Breast epithelium (tissue), 3 donors: ENCODE data around the gene POMZP3.
"Not testable (repeated sequence)": the region's sequence is repeated elsewhere in the genome, so short reads cannot be mapped to it uniquely, and the experiment has no call there.

Experiments
- CTCF ChIP-seq, 3 donors: fragments of 450-650 bp; IDR thresholded peaks; one replicate each; pipeline ENCODE4 v1.5.1; 2016 to 2017; ENCODE audit warnings: antibody characterized with exemption in 3 of 3, mild to moderate bottlenecking in 3 of 3, moderate library complexity in 3 of 3
- POLR2A ChIP-seq: fragments of 450-650 bp; IDR thresholded peaks from one replicate; pipeline ENCODE4 v1.6.1; 2016; ENCODE audit warnings: antibody characterized with exemption, mild to moderate bottlenecking, moderate library complexity
- POLR2AphosphoS5 ChIP-seq, 3 donors: sonication (generic); formaldehyde crosslinking; IDR thresholded peaks; one replicate each; pipeline ENCODE4 v1.6.1; 2017; ENCODE audit warnings: antibody characterized with exemption in 3 of 3

DNA sequence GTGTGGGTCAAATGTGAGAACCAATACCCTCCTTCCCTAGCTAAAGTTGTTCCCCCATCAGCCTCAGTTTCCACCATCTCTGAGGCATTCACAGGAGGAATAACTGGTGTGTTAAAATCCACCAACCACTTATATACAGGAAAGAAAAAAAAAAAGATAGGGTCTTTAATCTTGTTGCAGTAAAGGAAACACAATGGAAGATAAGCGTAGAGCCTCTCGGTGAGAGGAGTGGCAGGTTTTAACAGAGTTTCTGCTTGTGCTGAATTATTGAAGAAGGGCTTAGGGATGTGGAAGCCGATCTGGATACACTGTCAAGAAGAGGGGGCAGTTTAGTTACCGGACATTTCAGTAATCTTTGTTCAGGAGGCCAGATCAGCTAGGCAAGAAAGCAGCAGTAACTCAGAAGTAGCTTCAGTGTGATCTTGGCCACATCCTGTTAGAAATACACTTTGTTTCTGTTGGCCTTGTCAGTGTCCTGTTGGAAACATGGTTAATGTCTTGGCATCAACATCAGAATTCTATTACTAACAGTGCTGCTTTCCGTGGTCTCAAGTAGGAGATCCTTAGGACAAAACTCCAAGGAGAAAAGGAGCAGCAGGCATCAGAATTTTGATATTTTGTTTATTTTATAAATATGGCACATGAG, 43.3 kb downstream of the POMZP3 start:
- not testable (repeated sequence) for TF ChIP-seq CTCF (IDR thresholded peaks at IDR 0.05); POLR2AphosphoS5 (IDR thresholded peaks at IDR 0.05); POLR2A
